ENCODE measurements around the gene SLC9C1. TPM values are rescaled to one million over a fixed set of nuclear protein-coding genes. Genes with fewer than 3 reads are reported as not detected.

Gene SLC9C1
- total and polyA plus RNA-seq, 2 of the 13 experiments (the other 11 are each of a cell fraction or from before 2014, with no cell fraction given), result not detected

DNA sequence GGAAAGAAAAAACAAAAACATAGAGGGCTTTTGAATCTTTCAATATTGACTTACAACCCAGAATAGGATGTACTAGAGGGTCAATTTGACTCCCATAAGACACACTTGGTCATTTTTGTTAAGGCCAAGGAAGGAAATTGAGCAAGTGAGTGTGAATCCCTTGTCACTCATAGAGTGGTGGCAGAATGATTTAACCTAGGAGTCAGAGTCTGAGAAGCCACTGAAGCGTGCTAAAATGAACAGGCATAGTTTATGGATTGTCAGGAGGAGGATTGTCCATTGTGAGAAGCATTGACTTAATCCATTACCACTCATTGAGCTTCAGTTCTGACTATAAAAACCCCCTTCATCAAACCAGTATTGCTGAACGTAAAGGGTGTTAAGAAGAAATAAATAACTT lies 152.7 kb downstream of the SLC9C1 start:
- FAIRE-seq, result no peak

DNA sequence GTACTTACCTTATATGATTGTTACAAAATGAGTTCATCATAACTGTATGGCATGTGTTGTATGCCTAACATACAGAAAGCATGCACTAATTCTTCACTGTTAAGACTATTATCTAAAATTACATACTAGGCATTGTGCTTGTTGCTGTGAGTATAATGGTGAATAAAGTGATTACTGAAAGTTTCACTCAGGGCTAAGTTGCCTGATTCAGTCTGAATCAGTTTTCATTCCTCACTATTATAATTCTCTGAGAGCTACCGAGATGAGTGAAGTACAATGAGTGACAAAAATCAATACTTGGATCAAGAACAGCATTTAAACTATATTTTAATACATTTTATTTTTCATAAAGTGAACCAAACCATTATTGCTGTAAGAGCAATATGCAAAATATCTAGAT lies 153.4 kb downstream of the SLC9C1 start:
- Histone ChIP-seq H3K4me3 (replicated peaks in 1 of 3; ENCODE audit: insufficient read depth in 1 of 3, low read depth in 2 of 3, low read length in 3 of 3) (no peak overlapping the region), H3K4me1 (ENCODE audit: insufficient read depth, low read length) (no peaks in the 10 kb centered on the region), H3K27ac (ENCODE audit: extremely low read length, insufficient read depth, low read length) (no peak overlapping the region), H2AFZ (ENCODE audit: low read length) (no peak overlapping the region), H3K27me3 (ENCODE audit: control insufficient read depth in 1 of 2, insufficient read depth in 2 of 2, low read length in 2 of 2) (no peaks in the 10 kb centered on the region), H3K9ac (ENCODE audit: insufficient read depth, low read depth, low read length) (no peak overlapping the region), H3K36me3 (replicated peaks in 1 of 2; ENCODE audit: control insufficient read depth in 1 of 2, insufficient read depth in 2 of 2, low read length in 2 of 2) (no peaks in the 10 kb centered on the region), H3K79me2 (ENCODE audit: insufficient read depth, low read length) (no peaks in the 10 kb centered on the region), H3K4me2 (ENCODE audit: low read depth, low read length) (no peak overlapping the region), H4K20me1 (ENCODE audit: insufficient read depth, low read length) (no peaks in the 10 kb centered on the region), H3K9me3 (ENCODE audit: low read length) (no peaks in the 10 kb centered on the region)
- FAIRE-seq, result no peak
- no peak for DNase-seq (ENCODE audit: low spot score)
- ChIA-PET CTCF (ENCODE audit: low intra/inter-chr PET ratio, low total read pairs) (no interaction called here), POLR2A (no interaction called here)
- ATAC-seq, result no peak
- in situ Hi-C loops (cut with HindIII; ENCODE audit: extremely low pct_ligation_motif_present, low pct_unique_long_range_greater_than_20kb), result no loop called here
- 4% methylated on average over 1 of the region's 1 CpG for WGBS (ENCODE audit: low lambda C conversion rate)
- intact Hi-C loops (cut with micrococcal nuclease; ENCODE audit: unreplicated experiment), result no loop called here
- TF ChIP-seq, protein P1, sequence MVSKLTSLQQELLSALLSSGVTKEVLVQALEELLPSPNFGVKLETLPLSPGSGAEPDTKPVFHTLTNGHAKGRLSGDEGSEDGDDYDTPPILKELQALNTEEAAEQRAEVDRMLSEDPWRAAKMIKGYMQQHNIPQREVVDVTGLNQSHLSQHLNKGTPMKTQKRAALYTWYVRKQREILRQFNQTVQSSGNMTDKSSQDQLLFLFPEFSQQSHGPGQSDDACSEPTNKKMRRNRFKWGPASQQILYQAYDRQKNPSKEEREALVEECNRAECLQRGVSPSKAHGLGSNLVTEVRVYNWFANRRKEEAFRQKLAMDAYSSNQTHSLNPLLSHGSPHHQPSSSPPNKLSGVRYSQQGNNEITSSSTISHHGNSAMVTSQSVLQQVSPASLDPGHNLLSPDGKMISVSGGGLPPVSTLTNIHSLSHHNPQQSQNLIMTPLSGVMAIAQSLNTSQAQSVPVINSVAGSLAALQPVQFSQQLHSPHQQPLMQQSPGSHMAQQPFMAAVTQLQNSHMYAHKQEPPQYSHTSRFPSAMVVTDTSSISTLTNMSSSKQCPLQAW (CRISPR knock-in tag; IDR thresholded peaks at IDR 0.05), result no peak
- TF ChIP-seq, protein P2, sequence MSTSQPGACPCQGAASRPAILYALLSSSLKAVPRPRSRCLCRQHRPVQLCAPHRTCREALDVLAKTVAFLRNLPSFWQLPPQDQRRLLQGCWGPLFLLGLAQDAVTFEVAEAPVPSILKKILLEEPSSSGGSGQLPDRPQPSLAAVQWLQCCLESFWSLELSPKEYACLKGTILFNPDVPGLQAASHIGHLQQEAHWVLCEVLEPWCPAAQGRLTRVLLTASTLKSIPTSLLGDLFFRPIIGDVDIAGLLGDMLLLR (CRISPR knock-in tag; IDR thresholded peaks at IDR 0.05), result no peak
- TF ChIP-seq, protein P3, sequence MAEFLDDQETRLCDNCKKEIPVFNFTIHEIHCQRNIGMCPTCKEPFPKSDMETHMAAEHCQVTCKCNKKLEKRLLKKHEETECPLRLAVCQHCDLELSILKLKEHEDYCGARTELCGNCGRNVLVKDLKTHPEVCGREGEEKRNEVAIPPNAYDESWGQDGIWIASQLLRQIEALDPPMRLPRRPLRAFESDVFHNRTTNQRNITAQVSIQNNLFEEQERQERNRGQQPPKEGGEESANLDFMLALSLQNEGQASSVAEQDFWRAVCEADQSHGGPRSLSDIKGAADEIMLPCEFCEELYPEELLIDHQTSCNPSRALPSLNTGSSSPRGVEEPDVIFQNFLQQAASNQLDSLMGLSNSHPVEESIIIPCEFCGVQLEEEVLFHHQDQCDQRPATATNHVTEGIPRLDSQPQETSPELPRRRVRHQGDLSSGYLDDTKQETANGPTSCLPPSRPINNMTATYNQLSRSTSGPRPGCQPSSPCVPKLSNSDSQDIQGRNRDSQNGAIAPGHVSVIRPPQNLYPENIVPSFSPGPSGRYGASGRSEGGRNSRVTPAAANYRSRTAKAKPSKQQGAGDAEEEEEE (CRISPR knock-in tag; IDR thresholded peaks at IDR 0.05; ENCODE audit: borderline replicate concordance), result no peak
- TF ChIP-seq SIN3B (IDR thresholded peaks at IDR 0.05; ENCODE audit: low read length) (no peak), CBX2 (IDR thresholded peaks at IDR 0.05; ENCODE audit: low read depth, low read length) (no peak), CBX2 (CRISPR knock-in tag; IDR thresholded peaks at IDR 0.05; ENCODE audit: low read depth) (no peak), NCOA1 (CRISPR knock-in tag; IDR thresholded peaks at IDR 0.05) (no peak), ZSCAN22 (CRISPR knock-in tag; IDR thresholded peaks at IDR 0.05) (no peak), ZNF83 (CRISPR knock-in tag; IDR thresholded peaks at IDR 0.05; ENCODE audit: borderline replicate concordance) (no peak), ZFP41 (CRISPR knock-in tag; IDR thresholded peaks at IDR 0.05; ENCODE audit: borderline replicate concordance) (no peak)
- BruUV-seq (replicated peaks), result no TSS peak

More for the DNA sequence above, 152.7 kb downstream of the SLC9C1 start:
- H4K20me1 ChIP-seq (ENCODE audit: insufficient read depth, low read length), result no peaks in the 10 kb centered on the region
- ATAC-seq, result no peak
- no peaks in the 10 kb centered on the region for H3K36me3 ChIP-seq (replicated peaks in 1 of 2; ENCODE audit: control insufficient read depth in 1 of 2, insufficient read depth in 2 of 2, low read length in 2 of 2)
- no peak overlapping the region for H3K27ac ChIP-seq (ENCODE audit: extremely low read length, insufficient read depth, low read length)
- CTCF ChIA-PET (ENCODE audit: low intra/inter-chr PET ratio, low total read pairs), result no interaction called here
- H2AFZ ChIP-seq (ENCODE audit: low read length), result no peak overlapping the region
- no peaks in the 10 kb centered on the region for H3K79me2 ChIP-seq (ENCODE audit: insufficient read depth, low read length)
- H3K9me3 ChIP-seq (ENCODE audit: low read length), result no peaks in the 10 kb centered on the region
- no peak overlapping the region for H3K4me2 ChIP-seq (ENCODE audit: low read depth, low read length)
- no peak overlapping the region for H3K9ac ChIP-seq (ENCODE audit: insufficient read depth, low read depth, low read length)
- in situ Hi-C loops (cut with HindIII; ENCODE audit: extremely low pct_ligation_motif_present, low pct_unique_long_range_greater_than_20kb), result no loop called here
- TF ChIP-seq CC2D1A (CRISPR knock-in tag; IDR thresholded peaks at IDR 0.05) (no peak), ZNF577 (CRISPR knock-in tag; IDR thresholded peaks at IDR 0.05; ENCODE audit: borderline replicate concordance, low read depth) (no peak), ZNF230 (CRISPR knock-in tag; IDR thresholded peaks at IDR 0.05) (no peak), ZNF225 (CRISPR knock-in tag; IDR thresholded peaks at IDR 0.05) (no peak), ZNF333 (CRISPR knock-in tag; IDR thresholded peaks at IDR 0.05; ENCODE audit: borderline replicate concordance) (no peak), IKZF1 (IDR thresholded peaks at IDR 0.05) (no peak)
- no peaks in the 10 kb centered on the region for H3K4me1 ChIP-seq (ENCODE audit: insufficient read depth, low read length)
- intact Hi-C loops (cut with micrococcal nuclease; ENCODE audit: unreplicated experiment), result no loop called here
- WGBS (ENCODE audit: low lambda C conversion rate), result 5% methylated on average over 2 of the region's 2 CpGs
- DNase-seq (ENCODE audit: low spot score), result no peak
- POLR2A ChIA-PET, result no interaction called here
- H3K4me3 ChIP-seq (replicated peaks in 1 of 3; ENCODE audit: insufficient read depth in 1 of 3, low read depth in 2 of 3, low read length in 3 of 3), result no peak overlapping the region
- H3K27me3 ChIP-seq (ENCODE audit: control insufficient read depth in 1 of 2, insufficient read depth in 2 of 2, low read length in 2 of 2), result no peaks in the 10 kb centered on the region
- BruUV-seq (replicated peaks), result no TSS peak
